Measurements from ENCODE around the gene GALNT12. TPM values are rescaled to one million over a fixed set of nuclear protein-coding genes. Genes with fewer than 3 reads are reported as not detected.

GALNT12 gene
- polyA plus RNA-seq, 1 donor (not counting 4 experiments of a cell fraction or from before 2014, with no cell fraction given): 1.8 TPM

DNA sequence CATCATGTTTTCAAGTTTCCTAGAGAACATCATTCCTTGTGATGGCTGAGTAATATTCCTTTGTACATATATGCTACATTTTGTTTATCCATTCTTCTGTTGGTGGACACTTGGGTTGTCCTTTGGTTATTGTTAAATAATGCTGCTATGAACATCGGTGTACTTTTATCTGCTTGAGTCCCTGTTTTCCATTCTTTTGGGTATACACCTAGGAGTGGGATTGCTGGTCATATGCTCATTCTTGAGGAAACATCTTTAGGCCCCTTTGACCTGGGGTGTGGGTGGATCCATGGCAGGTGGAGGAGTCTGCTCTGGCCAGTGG lies 25.3 kb downstream of the GALNT12 start:
- H3K36me3 ChIP-seq (ENCODE audit: control insufficient read depth in 2 of 2, extremely low read depth in 1 of 2, insufficient read depth in 2 of 2, low read length in 2 of 2): no peaks in the 10 kb centered on the region
- no peaks in the 10 kb centered on the region for H3K9me1 ChIP-seq (ENCODE audit: control insufficient read depth, extremely low read depth, insufficient read depth, low read length)
- H3K4me2 ChIP-seq (ENCODE audit: control insufficient read depth, extremely low read depth, insufficient read depth, low read depth, low read length): no peak overlapping the region
- no peak overlapping the region for H3K9ac ChIP-seq (ENCODE audit: control insufficient read depth, extremely low read depth, insufficient read depth, low read length)
- no peaks in the 10 kb centered on the region for H3K27me3 ChIP-seq (ENCODE audit: control insufficient read depth, extremely low read depth, insufficient read depth, low read length)
- H4K20me1 ChIP-seq (ENCODE audit: control insufficient read depth, extremely low read depth, insufficient read depth, low read length): no peaks in the 10 kb centered on the region
- no peak for DNase-seq (ENCODE audit: low read depth, low spot score)
- H3K4me1 ChIP-seq (ENCODE audit: control insufficient read depth, extremely low read depth, insufficient read depth, low read length): no peaks in the 10 kb centered on the region
- no peak overlapping the region for H3K4me3 ChIP-seq (ENCODE audit: control insufficient read depth in 2 of 3, extremely low read depth in 1 of 3, insufficient read depth in 2 of 3, low read depth in 1 of 3, low read length in 3 of 3)
- no peak overlapping the region for H3K27ac ChIP-seq (ENCODE audit: control insufficient read depth, insufficient read depth, low read length)
- FAIRE-seq: no peak
- dilution Hi-C loops (cut with MboI; ENCODE audit: extremely low pct_ligation_motif_present, low sequenced_read_pairs): no loop called here
- no peak overlapping the region for H2AFZ ChIP-seq (ENCODE audit: control insufficient read depth, low read length)
- H3K79me2 ChIP-seq (ENCODE audit: control insufficient read depth, insufficient read depth, low read length): no peaks in the 10 kb centered on the region
- TF ChIP-seq, protein P1, sequence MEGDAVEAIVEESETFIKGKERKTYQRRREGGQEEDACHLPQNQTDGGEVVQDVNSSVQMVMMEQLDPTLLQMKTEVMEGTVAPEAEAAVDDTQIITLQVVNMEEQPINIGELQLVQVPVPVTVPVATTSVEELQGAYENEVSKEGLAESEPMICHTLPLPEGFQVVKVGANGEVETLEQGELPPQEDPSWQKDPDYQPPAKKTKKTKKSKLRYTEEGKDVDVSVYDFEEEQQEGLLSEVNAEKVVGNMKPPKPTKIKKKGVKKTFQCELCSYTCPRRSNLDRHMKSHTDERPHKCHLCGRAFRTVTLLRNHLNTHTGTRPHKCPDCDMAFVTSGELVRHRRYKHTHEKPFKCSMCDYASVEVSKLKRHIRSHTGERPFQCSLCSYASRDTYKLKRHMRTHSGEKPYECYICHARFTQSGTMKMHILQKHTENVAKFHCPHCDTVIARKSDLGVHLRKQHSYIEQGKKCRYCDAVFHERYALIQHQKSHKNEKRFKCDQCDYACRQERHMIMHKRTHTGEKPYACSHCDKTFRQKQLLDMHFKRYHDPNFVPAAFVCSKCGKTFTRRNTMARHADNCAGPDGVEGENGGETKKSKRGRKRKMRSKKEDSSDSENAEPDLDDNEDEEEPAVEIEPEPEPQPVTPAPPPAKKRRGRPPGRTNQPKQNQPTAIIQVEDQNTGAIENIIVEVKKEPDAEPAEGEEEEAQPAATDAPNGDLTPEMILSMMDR (optimal IDR thresholded peaks at IDR 0.05 in 1 of 3, IDR thresholded peaks at IDR 0.05 in 1 of 3, conservative IDR thresholded peaks at IDR 0.05 in 1 of 3; ENCODE audit: extremely low read depth in 1 of 3, insufficient read depth in 2 of 3, low read length in 3 of 3): no peak
- TF ChIP-seq EZH2 (IDR thresholded peaks at IDR 0.05; ENCODE audit: low read length): no peak
- no peaks in the 10 kb centered on the region for H3K9me3 ChIP-seq (ENCODE audit: control insufficient read depth, low read depth, low read length)

DNA sequence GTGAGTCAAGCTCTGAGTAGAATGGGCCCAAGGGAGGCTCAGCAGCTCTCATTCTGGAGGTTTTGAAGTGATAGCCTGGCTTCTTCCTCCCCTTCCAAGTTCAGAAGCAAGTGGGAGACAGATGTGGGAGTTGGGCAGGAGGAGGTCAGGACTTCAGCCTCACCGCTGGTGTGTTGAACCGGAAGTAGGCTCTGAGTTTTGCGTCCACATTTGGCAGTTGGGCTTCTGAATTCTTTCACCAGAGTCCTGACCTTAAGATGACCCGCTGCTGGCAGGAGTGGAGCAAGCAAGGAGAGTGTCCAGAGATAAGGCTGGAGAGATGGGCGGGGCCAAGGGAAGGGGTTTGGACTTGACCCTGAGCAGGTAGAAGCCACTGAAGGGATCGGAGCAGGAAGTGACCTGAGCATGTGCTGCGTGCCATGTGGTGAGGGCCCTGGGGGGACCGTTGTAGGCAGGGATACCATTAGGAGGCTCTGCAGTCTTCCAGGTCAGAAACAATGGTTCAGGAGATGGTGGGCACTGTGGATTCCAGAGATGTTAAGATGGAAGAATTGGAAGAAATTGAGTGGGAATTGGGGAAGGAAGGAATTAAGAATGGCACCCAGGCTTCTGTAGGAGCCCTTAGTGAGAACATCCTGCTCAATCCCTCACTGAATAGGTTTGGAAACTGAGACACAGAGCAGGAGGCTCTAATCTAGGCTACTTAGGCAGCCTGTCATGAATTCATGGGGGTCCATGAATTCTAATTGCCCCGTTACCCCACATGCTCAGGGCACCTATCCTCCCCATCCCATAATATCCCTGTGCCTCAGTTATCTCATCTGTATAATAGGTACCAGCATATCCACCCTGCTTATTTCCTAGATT lies 25.9 kb downstream of the GALNT12 start:
- H3K27ac ChIP-seq (ENCODE audit: control insufficient read depth, insufficient read depth, low read length): no peak overlapping the region
- no peaks in the 10 kb centered on the region for H3K9me1 ChIP-seq (ENCODE audit: control insufficient read depth, extremely low read depth, insufficient read depth, low read length)
- no peak for DNase-seq (ENCODE audit: low read depth, low spot score)
- no peaks in the 10 kb centered on the region for H4K20me1 ChIP-seq (ENCODE audit: control insufficient read depth, extremely low read depth, insufficient read depth, low read length)
- FAIRE-seq: no peak
- TF ChIP-seq EZH2 (IDR thresholded peaks at IDR 0.05; ENCODE audit: low read length): no peak
- TF ChIP-seq, protein P1 (optimal IDR thresholded peaks at IDR 0.05 in 1 of 3, IDR thresholded peaks at IDR 0.05 in 1 of 3, conservative IDR thresholded peaks at IDR 0.05 in 1 of 3; ENCODE audit: extremely low read depth in 1 of 3, insufficient read depth in 2 of 3, low read length in 3 of 3): no peak
- dilution Hi-C loops (cut with MboI; ENCODE audit: extremely low pct_ligation_motif_present, low sequenced_read_pairs): no loop called here
- H3K4me3 ChIP-seq (ENCODE audit: control insufficient read depth in 2 of 3, extremely low read depth in 1 of 3, insufficient read depth in 2 of 3, low read depth in 1 of 3, low read length in 3 of 3): no peak overlapping the region
- no peaks in the 10 kb centered on the region for H3K27me3 ChIP-seq (ENCODE audit: control insufficient read depth, extremely low read depth, insufficient read depth, low read length)
- H3K4me2 ChIP-seq (ENCODE audit: control insufficient read depth, extremely low read depth, insufficient read depth, low read depth, low read length): no peak overlapping the region
- no peaks in the 10 kb centered on the region for H3K36me3 ChIP-seq (ENCODE audit: control insufficient read depth in 2 of 2, extremely low read depth in 1 of 2, insufficient read depth in 2 of 2, low read length in 2 of 2)
- H3K4me1 ChIP-seq (ENCODE audit: control insufficient read depth, extremely low read depth, insufficient read depth, low read length): no peaks in the 10 kb centered on the region
- no peaks in the 10 kb centered on the region for H3K79me2 ChIP-seq (ENCODE audit: control insufficient read depth, insufficient read depth, low read length)
- H3K9me3 ChIP-seq (ENCODE audit: control insufficient read depth, low read depth, low read length): no peaks in the 10 kb centered on the region
- H3K9ac ChIP-seq (ENCODE audit: control insufficient read depth, extremely low read depth, insufficient read depth, low read length): no peak overlapping the region
- H2AFZ ChIP-seq (ENCODE audit: control insufficient read depth, low read length): no peak overlapping the region
